NAMALWA (cell line): ENCODE results near the gene ZNF134.
A peak's percentile ranks its signal among the peaks of the same experiment; 100 is the strongest.

Experiments used
- DNase-seq: peaks from one replicate; pipeline ENCODE4 v3.0.0-alpha.2; 2015; ENCODE audit warnings: low spot score

Gene ZNF134

GRCh38 chr19:57613941-57614743 is at the start of gene ZNF134:
Gene ZNF134 (plus strand): TSS chr19:57614242. CDS start chr19:57619469, 5,227 bp downstream.
- DNase-seq: peak; percentile 96

GRCh38 chr19:57566396-57567265 is 47.4 kb upstream of the ZNF134 start:
- peak; percentile 34 for DNase-seq

- DNase-seq: no peak
These were observed 43.3 kb upstream of the ZNF134 start for GRCh38 chr19:57570707-57571106.

- no peak for DNase-seq
These were observed 41.6 kb upstream of the ZNF134 start for GRCh38 chr19:57572415-57572947.

- DNase-seq: no peak
These were observed 37.4 kb upstream of the ZNF134 start for GRCh38 chr19:57576661-57577060.

- DNase-seq: peak; percentile 99
These were observed 35.4 kb upstream of the ZNF134 start, which contains the start of gene ZNF416 for GRCh38 chr19:57578487-57579205. Gene ZNF416 (minus strand): TSS chr19:57578911. CDS start chr19:57578704, 207 bp downstream.

- DNase-seq: no peak
These were observed 30.9 kb upstream of the ZNF134 start for GRCh38 chr19:57583104-57583520.

GRCh38 chr19:57583521-57584416 is 30.3 kb upstream of the ZNF134 start, which contains the start of gene ZIK1:
Gene ZIK1 (plus strand): TSS chr19:57584145. CDS start chr19:57584357, 212 bp downstream.
- DNase-seq: no peak

GRCh38 chr19:57587529-57587928 is 26.5 kb upstream of the ZNF134 start:
- no peak for DNase-seq

GRCh38 chr19:57599377-57599760 is 14.7 kb upstream of the ZNF134 start:
- no peak for DNase-seq

GRCh38 chr19:57599761-57600383 is 14.2 kb upstream of the ZNF134 start, which contains the start of gene ZNF530:
Gene ZNF530 (plus strand): TSS chr19:57599885. CDS start chr19:57604346, 4,461 bp downstream.
- DNase-seq: peak; percentile 83

- DNase-seq: no peak
These were observed 7.1 kb upstream of the ZNF134 start for GRCh38 chr19:57606931-57607330.

GRCh38 chr19:57611113-57611512 is 2.9 kb upstream of the ZNF134 start:
- no peak for DNase-seq

GRCh38 chr19:57615346-57615745 is 1.3 kb downstream of the ZNF134 start:
- no peak for DNase-seq

- DNase-seq: no peak
These were observed 6.8 kb downstream of the ZNF134 start for GRCh38 chr19:57620673-57621348.

- DNase-seq: no peak
These were observed 9.0 kb downstream of the ZNF134 start for GRCh38 chr19:57623091-57623490.

GRCh38 chr19:57632987-57633831 is 19.2 kb downstream of the ZNF134 start, which contains the start of gene ZNF211:
Gene ZNF211 (plus strand): TSS chr19:57633168. CDS start chr19:57633347, 179 bp downstream.
- peak; percentile 95 for DNase-seq

GRCh38 chr19:57633832-57634131 is 19.7 kb downstream of the ZNF134 start:
- DNase-seq: no peak

- no peak for DNase-seq
These were observed 23.3 kb downstream of the ZNF134 start for GRCh38 chr19:57637379-57637778.
